Mesenchymal stem cell (in vitro differentiated cells and primary cell): ENCODE measurements around the gene OIT3. TPM values are rescaled to one million over a fixed set of nuclear protein-coding genes. Genes with fewer than 3 reads are reported as not detected.
A peak's percentile ranks its signal among the peaks of the same experiment; 100 is the strongest.

Experiments
- DNase-seq: peaks from one replicate; pipeline ENCODE4 v3.0.0-alpha.2; 2013
- H2AFZ ChIP-seq: one replicate; pipeline ENCODE4 v1.6.1; 2013; ENCODE audit warnings: low read depth, mild to moderate bottlenecking, control low read depth, inconsistent platforms, low read length, moderate library complexity
- H2AK5ac ChIP-seq: 2 replicates; pipeline ENCODE4 v1.6.1; 2013; ENCODE audit warnings: low read length, moderate library complexity, mild to moderate bottlenecking, inconsistent platforms; ENCODE audit not compliant: severe bottlenecking
- H2BK120ac ChIP-seq: one replicate; pipeline ENCODE4 v1.6.1; 2013; ENCODE audit warnings: low read depth, mild to moderate bottlenecking, inconsistent platforms, low read length, moderate library complexity
- H2BK12ac ChIP-seq, 2 experiments: one replicate each; pipeline ENCODE4 v1.6.1; 2013; ENCODE audit warnings: inconsistent platforms in 2 of 2, low read length in 2 of 2, mild to moderate bottlenecking in 2 of 2, moderate library complexity in 2 of 2, control low read depth in 1 of 2
- H2BK15ac ChIP-seq: one replicate; pipeline ENCODE4 v1.6.1; 2013; ENCODE audit warnings: mild to moderate bottlenecking, low read depth, inconsistent platforms; ENCODE audit not compliant: poor library complexity, severe bottlenecking
- H2BK5ac ChIP-seq: 2 replicates; pipeline ENCODE4 v1.6.1; 2013; ENCODE audit warnings: low read depth, mild to moderate bottlenecking, low read length, control low read depth, inconsistent platforms; ENCODE audit not compliant: poor library complexity, severe bottlenecking
- H3K14ac ChIP-seq, 2 experiments: one replicate each; pipeline ENCODE4 v1.6.1; 2013; ENCODE audit warnings: inconsistent platforms in 2 of 2, low read length in 2 of 2, control low read depth in 1 of 2, mild to moderate bottlenecking in 1 of 2, moderate library complexity in 1 of 2
- H3K18ac ChIP-seq, 2 experiments: one replicate each; pipeline ENCODE4 v1.6.1; 2013; ENCODE audit warnings: inconsistent platforms in 2 of 2, low read length in 2 of 2, control low read depth in 1 of 2, low read depth in 1 of 2, mild to moderate bottlenecking in 1 of 2
- H3K23ac ChIP-seq, 2 experiments: one replicate each; pipeline ENCODE4 v1.6.1; 2013; ENCODE audit warnings: inconsistent platforms in 2 of 2, low read length in 2 of 2, mild to moderate bottlenecking in 2 of 2, moderate library complexity in 2 of 2, control low read depth in 1 of 2
- H3K27ac ChIP-seq: 2 replicates; pipeline ENCODE4 v1.5.1; 2013; ENCODE audit warnings: mild to moderate bottlenecking, moderate library complexity, low read length, control low read depth, inconsistent platforms; ENCODE audit not compliant: poor library complexity, severe bottlenecking
- H3K27me3 ChIP-seq, 2 experiments: 2 replicates each; pipeline versions ENCODE4 v1.6.1 to v1.7.0; 2013; ENCODE audit warnings: low read length in 2 of 2, mild to moderate bottlenecking in 2 of 2, moderate library complexity in 2 of 2, control low read depth in 1 of 2, inconsistent platforms in 1 of 2; ENCODE audit not compliant: control insufficient read depth in 1 of 2, insufficient read depth in 1 of 2
- H3K36me3 ChIP-seq, 2 experiments: 2 replicates each; pipeline versions ENCODE4 v1.6.1 to v1.7.0; 2013; ENCODE audit warnings: low read length in 2 of 2, control low read depth in 1 of 2, inconsistent platforms in 1 of 2, low read depth in 1 of 2, mild to moderate bottlenecking in 1 of 2; ENCODE audit not compliant: insufficient read depth in 2 of 2, control insufficient read depth in 1 of 2
- H3K4ac ChIP-seq, 2 experiments: one replicate each; pipeline ENCODE4 v1.6.1; 2013; ENCODE audit warnings: inconsistent platforms in 2 of 2, low read length in 2 of 2, mild to moderate bottlenecking in 2 of 2, moderate library complexity in 2 of 2, control low read depth in 1 of 2, low read depth in 1 of 2
- H3K4me1 ChIP-seq: 2 replicates; pipeline ENCODE4 v1.6.1; 2013; ENCODE audit warnings: low read depth, low read length, control low read depth; ENCODE audit not compliant: control insufficient read depth, insufficient read depth
- H3K4me2 ChIP-seq: 2 replicates; pipeline ENCODE4 v1.6.1; 2013; ENCODE audit warnings: low read length, mild to moderate bottlenecking, inconsistent platforms; ENCODE audit not compliant: poor library complexity, severe bottlenecking
- H3K4me3 ChIP-seq, 2 experiments: 2 replicates each; pipeline versions ENCODE4 v1.5.1 to v1.7.0; 2013; ENCODE audit warnings: low read length in 2 of 2, mild to moderate bottlenecking in 2 of 2, control low read depth in 1 of 2, low read depth in 1 of 2; ENCODE audit not compliant: insufficient read depth in 1 of 2
- H3K79me1 ChIP-seq: replicated peaks from 2 replicates; pipeline ENCODE4 v1.6.1; 2013; ENCODE audit warnings: mild to moderate bottlenecking, control low read depth, low read length, inconsistent platforms; ENCODE audit not compliant: poor library complexity, severe bottlenecking
- H3K9ac ChIP-seq: 2 replicates; pipeline ENCODE4 v1.7.0; 2013; ENCODE audit warnings: mild to moderate bottlenecking, low read length, moderate library complexity
- H3K9me3 ChIP-seq: 2 replicates; pipeline ENCODE4 v1.7.0; 2013; ENCODE audit warnings: mild to moderate bottlenecking, low read length; ENCODE audit not compliant: control insufficient read depth
- H4K8ac ChIP-seq: one replicate; pipeline ENCODE4 v1.6.1; 2013; ENCODE audit warnings: inconsistent platforms, mild to moderate bottlenecking, low read length, moderate library complexity
- H4K91ac ChIP-seq: one replicate; pipeline ENCODE4 v1.6.1; 2013; ENCODE audit warnings: mild to moderate bottlenecking, low read length, inconsistent platforms
- WGBS: methylation state at CpG from one replicate; pipeline ENCODE4 v1.1.7; 2013; ENCODE audit warnings: mixed read lengths; 5-methylcytosine and 5-hydroxymethylcytosine counted together
- polyA plus RNA-seq, 2 experiments: library from polyadenylated mRNA; stranded (reverse); fragments of 200-250 nt; gene quantifications; one replicate each; pipeline ENCODE4 v1.2.3, GENCODE V29; 2013

The OIT3 gene
- polyA plus RNA-seq (2013, experiment 1 of 2): not detected
- not detected for polyA plus RNA-seq (2013, experiment 2 of 2)

GRCh38 chr10:72893136-72893798 lies at the start of gene OIT3:
Gene OIT3, plus strand, starts transcription at chr10:72893739. Its CDS starts 60 bp downstream, at chr10:72893799.
- no peak within 1 kb of the TSS for H2BK5ac ChIP-seq
- no peak within 1 kb of the TSS for H3K9ac ChIP-seq
- 92% methylated on average over 4 of the region's 4 CpGs for WGBS
- no peak within 1 kb of the TSS for H2BK120ac ChIP-seq
- no peaks in the 10 kb centered on the region for H3K79me1 ChIP-seq
- H3K4me2 ChIP-seq: no peak within 1 kb of the TSS
- no peak within 1 kb of the TSS for H4K8ac ChIP-seq
- H3K4me1 ChIP-seq: no peaks in the 10 kb centered on the region
- no peak within 1 kb of the TSS for H3K18ac ChIP-seq
- no peaks in the 10 kb centered on the region for H3K9me3 ChIP-seq
- no peak within 1 kb of the TSS for H2AFZ ChIP-seq
- H3K4ac ChIP-seq: no peak within 1 kb of the TSS
- H4K91ac ChIP-seq: no peak within 1 kb of the TSS
- H3K23ac ChIP-seq: no peak within 1 kb of the TSS
- H2BK15ac ChIP-seq: no peak within 1 kb of the TSS
- H3K36me3 ChIP-seq: peaks cover 0 to 9% of the 10 kb centered on the region in 2 experiments
- H2BK12ac ChIP-seq: no peak within 1 kb of the TSS
- DNase-seq: no peak
- H2AK5ac ChIP-seq: no peak within 1 kb of the TSS
- H3K27ac ChIP-seq: no peak within 1 kb of the TSS
- H3K4me3 ChIP-seq: no peak within 1 kb of the TSS
- no peaks in the 10 kb centered on the region for H3K27me3 ChIP-seq
- H3K14ac ChIP-seq: no peak within 1 kb of the TSS

GRCh38 chr10:72846238-72846637 lies 47.3 kb upstream of the OIT3 start:
- Histone ChIP-seq H3K36me3 (no peaks in the 10 kb centered on the region), H3K23ac (no peak overlapping the region), H3K9ac (no peak overlapping the region), H2BK12ac (no peak overlapping the region), H4K8ac (no peak overlapping the region), H3K27me3 (no peaks in the 10 kb centered on the region), H3K4me2 (peak overlapping the region; percentile 13), H2AFZ (no peak overlapping the region), H4K91ac (no peak overlapping the region), H3K4ac (no peak overlapping the region), H3K14ac (no peak overlapping the region), H2BK120ac (no peak overlapping the region), H3K18ac (no peak overlapping the region), H2AK5ac (no peak overlapping the region), H3K9me3 (peaks cover 1% of the 10 kb centered on the region), H3K79me1 (peaks cover 19% of the 10 kb centered on the region), H2BK5ac (no peak overlapping the region), H3K4me3 (no peak overlapping the region), H2BK15ac (no peak overlapping the region), H3K4me1 (peaks cover 2% of the 10 kb centered on the region), H3K27ac (no peak overlapping the region)
- peak; percentile 64 for DNase-seq
- WGBS: 74% methylated on average over 4 of the region's 7 CpGs

GRCh38 chr10:72847681-72848080 lies 45.9 kb upstream of the OIT3 start:
- H3K4me2 ChIP-seq: no peak overlapping the region
- peaks cover 2% of the 10 kb centered on the region for H3K4me1 ChIP-seq
- H3K14ac ChIP-seq: no peak overlapping the region
- H2BK120ac ChIP-seq: no peak overlapping the region
- no peak overlapping the region for H3K4ac ChIP-seq
- no peak overlapping the region for H3K18ac ChIP-seq
- 88% methylated on average over 2 of the region's 2 CpGs for WGBS
- peaks cover 21% of the 10 kb centered on the region for H3K79me1 ChIP-seq
- H2BK12ac ChIP-seq: no peak overlapping the region
- H3K27me3 ChIP-seq: no peaks in the 10 kb centered on the region
- no peak overlapping the region for H3K4me3 ChIP-seq
- no peak overlapping the region for H3K27ac ChIP-seq
- peaks cover 9% of the 10 kb centered on the region for H3K9me3 ChIP-seq
- no peak overlapping the region for H2AK5ac ChIP-seq
- no peak overlapping the region for H2AFZ ChIP-seq
- no peak overlapping the region for H3K9ac ChIP-seq
- no peak overlapping the region for H2BK15ac ChIP-seq
- no peak overlapping the region for H4K91ac ChIP-seq
- no peak overlapping the region for H3K23ac ChIP-seq
- H4K8ac ChIP-seq: no peak overlapping the region
- DNase-seq: no peak
- H3K36me3 ChIP-seq: no peaks in the 10 kb centered on the region
- H2BK5ac ChIP-seq: no peak overlapping the region

GRCh38 chr10:72850861-72851260 lies 42.7 kb upstream of the OIT3 start:
- Histone ChIP-seq H4K91ac (no peak overlapping the region), H3K14ac (no peak overlapping the region), H3K4me1 (peaks cover 2% of the 10 kb centered on the region), H2BK15ac (no peak overlapping the region), H3K4ac (no peak overlapping the region), H2BK12ac (no peak overlapping the region), H3K4me2 (no peak overlapping the region), H3K79me1 (peaks cover 22% of the 10 kb centered on the region), H3K27ac (no peak overlapping the region), H3K36me3 (no peaks in the 10 kb centered on the region), H2AFZ (no peak overlapping the region), H2BK5ac (no peak overlapping the region), H3K9me3 (peaks cover 9% of the 10 kb centered on the region), H3K27me3 (no peaks in the 10 kb centered on the region), H4K8ac (no peak overlapping the region), H3K9ac (no peak overlapping the region), H2BK120ac (no peak overlapping the region), H2AK5ac (no peak overlapping the region), H3K18ac (no peak overlapping the region), H3K23ac (no peak overlapping the region), H3K4me3 (no peak overlapping the region)
- 88% methylated on average over 2 of the region's 2 CpGs for WGBS
- DNase-seq: peak; percentile 32
